ENCODE results near the gene ZNF784. TPM values are rescaled to one million over a fixed set of nuclear protein-coding genes. Genes with fewer than 3 reads are reported as not detected.

Gene ZNF784
- total and polyA plus RNA-seq, 2 of the 8 experiments (the other 6 are each of a cell fraction or from before 2014, with no cell fraction given) = 6.5 to 8.0 TPM

DNA sequence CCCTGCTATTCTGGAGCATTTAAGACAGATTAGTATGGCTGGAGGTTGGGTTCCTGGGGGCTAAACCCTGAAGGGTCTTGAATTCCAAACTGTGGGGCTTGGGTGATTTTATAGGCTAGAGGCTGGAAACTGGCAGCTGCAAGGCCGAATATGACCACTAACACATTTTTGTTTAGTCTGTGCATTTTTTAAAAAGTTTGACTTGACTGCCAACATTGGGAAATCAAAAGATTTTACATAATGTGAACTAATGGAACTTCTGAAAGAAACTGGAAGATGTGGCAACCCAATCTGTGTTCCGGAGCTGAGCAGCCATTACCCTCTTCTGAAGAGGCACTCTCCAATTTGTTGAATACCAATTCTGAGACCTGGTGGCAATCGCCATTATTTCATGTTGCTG is 5.1 kb downstream of the ZNF784 start:
- ChIA-PET CTCF (ENCODE audit: partially characterized antibody) (interaction anchor here (1.3 to 8.0 kb wide), 4 partner anchors 13 to 136 kb away, joined by 3 to 38 read pairs (median 6); no protein-coding TSS in a partner anchor), POLR2A (ENCODE audit: partially characterized antibody) (interaction anchor here (0.8 to 6.1 kb wide), 7 partner anchors 8 to 236 kb away, joined by 3 to 32 read pairs (median 5); partner anchors contain the start of genes CCDC106 and ZNF865)
- Histone ChIP-seq H3K9me3 (ENCODE audit: insufficient read depth in 2 of 2, low read depth in 1 of 2, low read length in 1 of 2) (no peaks in the 10 kb centered on the region; a peak in 1 of 4 replicates), H2BK5ac (ENCODE audit: low read depth, low read length) (no peak overlapping the region), H2BK120ac (replicated peaks; ENCODE audit: low read depth, low read length) (no peak overlapping the region), H4K5ac (ENCODE audit: insufficient read length, low read depth, low read length) (no peak overlapping the region), H4K20me1 (replicated peaks in 1 of 2; ENCODE audit: control insufficient read depth in 1 of 2, insufficient read depth in 2 of 2, low read length in 2 of 2) (peaks cover 1 to 7% of the 10 kb centered on the region in 2 experiments), H3K4me3 (ENCODE audit: extremely low read depth in 1 of 4, insufficient read depth in 2 of 4, low read depth in 3 of 4, low read length in 4 of 4) (no peak overlapping the region), H2AK5ac (ENCODE audit: low read depth, low read length) (no peak overlapping the region), H3K4ac (replicated peaks; ENCODE audit: insufficient read length, low read depth, low read length) (no peak overlapping the region), H3K56ac (replicated peaks; ENCODE audit: insufficient read length, low read depth, low read length) (no peak overlapping the region), H3K4me2 (ENCODE audit: insufficient read depth in 1 of 2, low read depth in 2 of 2, low read length in 2 of 2) (no peak overlapping the region), H4K8ac (ENCODE audit: extremely low read depth, insufficient read depth, low read length) (no peak overlapping the region), H3K27ac (ENCODE audit: low read depth, low read length) (no peak overlapping the region), H2BK20ac (ENCODE audit: low read length) (no peak overlapping the region), H3K4me1 (replicated peaks in 1 of 4; ENCODE audit: control insufficient read depth in 3 of 4, insufficient read depth in 4 of 4, low read length in 3 of 4) (no peaks in the 10 kb centered on the region; a peak in 2 of 7 replicates), H4K91ac (replicated peaks; ENCODE audit: insufficient read length, low read length) (no peak overlapping the region), H2AFZ (ENCODE audit: low read length) (no peak overlapping the region), H2BK15ac (ENCODE audit: low read length) (no peak overlapping the region), H3K79me2 (ENCODE audit: control insufficient read depth in 1 of 2, insufficient read depth in 2 of 2, low read length in 2 of 2) (no peaks in the 10 kb centered on the region), H3K9ac (replicated peaks in 1 of 4; ENCODE audit: extremely low read depth in 1 of 4, low read depth in 3 of 4, low read length in 3 of 4) (no peak overlapping the region), H3K18ac (ENCODE audit: extremely low read depth, low read length) (no peak overlapping the region), H2BK12ac (ENCODE audit: low read depth, low read length) (no peak overlapping the region), H3K36me3 (ENCODE audit: control insufficient read depth in 2 of 4, insufficient read depth in 4 of 4, low read length in 3 of 4) (peaks cover 0 to 36% (median 4%) of the 10 kb centered on the region in 4 experiments; a peak in 6 of 8 replicates), H3K23me2 (ENCODE audit: low read depth, low read length) (no peaks in the 10 kb centered on the region), H3K27me3 (replicated peaks in 1 of 4; ENCODE audit: control insufficient read depth in 3 of 4, extremely low read depth in 1 of 4, insufficient read depth in 3 of 4, low read length in 3 of 4) (peaks cover 0 to 2% (median 0%) of the 10 kb centered on the region in 4 experiments; a peak in 1 of 7 replicates), H3K14ac (ENCODE audit: insufficient read length) (no peak overlapping the region), H3K23ac (ENCODE audit: insufficient read length) (no peak overlapping the region), H3K79me1 (ENCODE audit: low read depth, low read length) (no peaks in the 10 kb centered on the region)
- WGBS, 2 experiments (ENCODE audit: extremely low coverage in 1 of 2, insufficient coverage in 1 of 2, insufficient read length in 1 of 2, insufficient replicate concordance in 2 of 2, low coverage in 1 of 2, low lambda C conversion rate in 2 of 2, missing lambda C conversion rate in 1 of 2) = 92% methylated on average over 3 of the region's 3 CpGs; no CpG with 5 or more reads in 1 of the 2 experiments
- peak; percentile 39 for FAIRE-seq
- DNase-seq (ENCODE audit: low read depth in 1 of 2, low spot score in 2 of 2) = no peak
- no peak for TF ChIP-seq MAFK (IDR thresholded peaks at IDR 0.05; ENCODE audit: low read depth, low read length)
